SH-SY5Y (cell line): Measurements from ENCODE around the gene LMO4.

Source experiments
- GATA2 ChIP-seq: IDR thresholded peaks from 2 replicates; pipeline ENCODE4 v1.6.1; 2011; ENCODE audit warnings: mild to moderate bottlenecking, low read depth, low read length
- GATA3 ChIP-seq: IDR thresholded peaks from 2 replicates; pipeline ENCODE4 v1.6.1; 2011; ENCODE audit warnings: low read depth, mild to moderate bottlenecking, low read length, moderate library complexity

GRCh38 chr1:87359586-87359985, 30.9 kb downstream of the LMO4 start:
- TF ChIP-seq GATA3 = no peak
- TF ChIP-seq GATA2 = no peak
